Measurements from ENCODE around the gene ITGB2. TPM values are rescaled to one million over a fixed set of nuclear protein-coding genes. Genes with fewer than 3 reads are reported as not detected.
A peak's percentile ranks its signal among the peaks of the same experiment; 100 is the strongest.

ITGB2 gene
- total RNA-seq, 1 experiment from 2014 or later = 1.5 TPM

DNA sequence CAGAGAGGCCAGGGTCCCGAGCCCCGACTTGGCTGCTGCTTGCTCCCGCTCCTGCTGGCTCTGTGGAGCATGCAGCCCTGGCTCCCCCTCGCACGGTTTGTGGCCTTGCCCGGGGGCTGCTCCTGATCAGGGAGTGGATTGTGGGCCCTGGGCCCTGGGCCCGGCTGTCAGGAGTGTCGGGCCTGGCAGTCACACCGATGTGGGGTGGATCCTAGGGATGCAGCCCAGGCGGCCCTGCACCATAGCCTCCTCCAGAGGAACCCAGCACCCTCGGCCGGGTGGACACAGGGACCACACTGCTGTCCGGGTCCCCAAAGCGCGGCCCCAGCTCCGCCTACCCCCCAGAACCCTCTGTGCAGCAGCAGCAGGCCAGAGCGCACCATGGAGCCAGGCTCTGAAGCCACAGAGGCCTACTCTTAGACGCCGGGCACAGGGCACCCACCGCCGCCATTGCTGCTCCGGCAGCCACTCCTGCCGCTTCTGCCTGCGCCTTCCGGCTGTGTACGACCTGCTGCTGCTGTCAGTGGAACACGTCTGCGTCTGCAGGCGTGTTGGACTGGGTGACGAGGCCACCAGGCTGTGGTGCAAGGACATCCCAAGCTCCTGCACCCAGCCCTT lies 28.6 kb upstream of the ITGB2 start:
- ATAC-seq = peak; percentile 23
- H4K20me1 ChIP-seq (ENCODE audit: insufficient read depth) = no peaks in the 10 kb centered on the region
- no peaks in the 10 kb centered on the region; a peak in 1 of 4 replicates for H3K4me1 ChIP-seq (ENCODE audit: control insufficient read depth in 1 of 2, insufficient read depth in 2 of 2, low read length in 2 of 2)
- RAD21 ChIA-PET (ENCODE audit: low non-redundant PET in 1 of 2, low total read pairs in 2 of 2, uncharacterized antibody in 2 of 2, unreplicated experiment in 2 of 2) = interaction anchor here (0.7 to 1.4 kb wide), 2 partner anchors 28 to 179 kb away, joined by 3 to 8 read pairs; no protein-coding TSS in a partner anchor
- H2AFZ ChIP-seq (ENCODE audit: low read depth, low read length, poor library complexity, severe bottlenecking) = no peak overlapping the region
- no TSS peak for BruUV-seq (replicated peaks)
- no peaks in the 10 kb centered on the region for H3K9me3 ChIP-seq (ENCODE audit: control insufficient read depth in 1 of 2, insufficient read depth in 1 of 2, low read depth in 1 of 2, low read length in 2 of 2)
- H3K36me3 ChIP-seq (ENCODE audit: control insufficient read depth in 1 of 2, insufficient read depth in 2 of 2, low read length in 2 of 2) = peaks cover 7 to 24% of the 10 kb centered on the region in 2 experiments; a peak in 3 of 4 replicates
- DNase-seq (ENCODE audit: low read depth, low spot score) = no peak
- TF ChIP-seq POLR2A (IDR thresholded peaks at IDR 0.05; ENCODE audit: borderline replicate concordance, extremely low read depth, insufficient read depth, insufficient read length) = no peak
- peak; percentile 29; the same call in 1 of the 2 replicates for TF ChIP-seq ZFX (IDR thresholded peaks at IDR 0.05)
- no peak for TF ChIP-seq EZH2phosphoT487 (IDR thresholded peaks at IDR 0.05; ENCODE audit: borderline replicate concordance)
- no peak for TF ChIP-seq EGR1 (IDR thresholded peaks at IDR 0.05; ENCODE audit: low read depth)
- TF ChIP-seq RAD21 (IDR thresholded peaks at IDR 0.05; ENCODE audit: low read depth) = no peak
- no peak overlapping the region for H3K4me2 ChIP-seq (ENCODE audit: low read length)
- CTCF ChIA-PET = interaction anchor here (0.9 to 6.4 kb wide), 5 partner anchors 57 to 191 kb away, joined by 3 to 54 read pairs (median 7); no protein-coding TSS in a partner anchor
- H3K9ac ChIP-seq (ENCODE audit: low read length) = no peak overlapping the region
- intact Hi-C loops (cut with micrococcal nuclease) = loop anchor here (1.0 kb wide), 1 partner anchor 179 kb away; no protein-coding TSS in a partner anchor
- no peak overlapping the region for H3K27ac ChIP-seq (ENCODE audit: low read depth, low read length)
- peaks cover 96% of the 10 kb centered on the region for H3K79me2 ChIP-seq (ENCODE audit: insufficient read depth, low read length)
- no peaks in the 10 kb centered on the region for H3K27me3 ChIP-seq (ENCODE audit: insufficient read depth, low read length)
- no peak overlapping the region for H3K4me3 ChIP-seq (replicated peaks in 1 of 2; ENCODE audit: low read depth in 1 of 2, low read length in 2 of 2)
- H3K9me2 ChIP-seq (ENCODE audit: insufficient read depth) = no peaks in the 10 kb centered on the region
- POLR2A ChIA-PET = interaction anchor here (0.8 kb wide), 1 partner anchor 179 kb away, joined by 3 read pairs; no protein-coding TSS in a partner anchor

DNA sequence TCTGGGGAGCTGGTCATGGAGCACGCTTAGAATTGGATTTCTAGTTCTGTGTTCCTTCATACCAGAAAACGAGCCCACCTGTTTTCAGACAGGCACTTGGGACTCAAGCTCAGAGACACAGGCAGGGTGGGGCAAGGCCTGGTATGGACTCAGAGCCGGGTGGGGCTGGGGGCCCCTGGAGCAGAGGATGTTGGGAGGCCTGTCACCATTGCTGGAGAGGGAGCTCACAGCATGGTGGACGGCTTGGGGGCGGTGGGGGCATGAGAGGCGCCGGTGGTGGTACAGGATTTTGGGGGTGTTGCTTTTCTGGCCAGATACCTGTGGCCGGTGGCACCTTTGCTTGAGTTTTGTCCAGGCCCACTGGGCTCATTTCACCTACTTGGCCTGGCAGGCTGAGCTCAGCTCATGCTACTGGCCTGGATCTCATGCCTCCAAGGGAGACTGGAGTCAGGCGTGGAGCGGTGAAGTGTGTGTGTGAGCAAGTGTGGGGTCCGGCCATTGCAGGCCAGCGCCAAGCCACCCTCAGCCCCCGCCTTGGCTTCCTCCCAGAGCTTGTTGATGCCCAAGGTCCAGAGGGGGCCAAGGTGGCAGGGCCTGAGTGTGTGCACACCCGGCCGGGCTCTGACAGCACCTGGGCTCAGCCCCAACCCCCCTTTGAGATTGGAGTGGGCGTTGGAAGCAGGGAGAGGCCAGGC lies 27.9 kb upstream of the ITGB2 start:
- Histone ChIP-seq H3K4me3 (replicated peaks in 1 of 2; ENCODE audit: low read depth in 1 of 2, low read length in 2 of 2) (no peak overlapping the region), H3K4me2 (ENCODE audit: low read length) (no peak overlapping the region), H3K27ac (ENCODE audit: low read depth, low read length) (no peak overlapping the region), H3K27me3 (ENCODE audit: insufficient read depth, low read length) (no peaks in the 10 kb centered on the region), H4K20me1 (ENCODE audit: insufficient read depth) (no peaks in the 10 kb centered on the region), H3K9me3 (ENCODE audit: control insufficient read depth in 1 of 2, insufficient read depth in 1 of 2, low read depth in 1 of 2, low read length in 2 of 2) (no peaks in the 10 kb centered on the region), H3K9ac (ENCODE audit: low read length) (no peak overlapping the region), H3K79me2 (ENCODE audit: insufficient read depth, low read length) (peaks cover 96% of the 10 kb centered on the region), H3K36me3 (ENCODE audit: control insufficient read depth in 1 of 2, insufficient read depth in 2 of 2, low read length in 2 of 2) (peaks cover 12 to 31% of the 10 kb centered on the region in 2 experiments), H2AFZ (ENCODE audit: low read depth, low read length, poor library complexity, severe bottlenecking) (no peak overlapping the region), H3K4me1 (ENCODE audit: control insufficient read depth in 1 of 2, insufficient read depth in 2 of 2, low read length in 2 of 2) (no peaks in the 10 kb centered on the region; a peak in 1 of 4 replicates), H3K9me2 (ENCODE audit: insufficient read depth) (no peaks in the 10 kb centered on the region)
- BruUV-seq (replicated peaks) = no TSS peak
- intact Hi-C loops (cut with micrococcal nuclease) = loop anchor here (1.0 kb wide), 1 partner anchor 180 kb away; no protein-coding TSS in a partner anchor
- CTCF ChIA-PET = interaction anchor here (0.7 to 6.4 kb wide), 6 partner anchors 9 to 342 kb away, joined by 3 to 54 read pairs (median 16); no protein-coding TSS in a partner anchor
- no peak for ATAC-seq
- RAD21 ChIA-PET (ENCODE audit: low non-redundant PET in 1 of 2, low total read pairs in 2 of 2, uncharacterized antibody in 2 of 2, unreplicated experiment in 2 of 2) = no interaction called here
- DNase-seq (ENCODE audit: low read depth, low spot score) = no peak
- POLR2A ChIA-PET = no interaction called here
- no peak for TF ChIP-seq FOSL1 (IDR thresholded peaks at IDR 0.05; ENCODE audit: low read depth)
- no peak for TF ChIP-seq EGR1 (IDR thresholded peaks at IDR 0.05; ENCODE audit: low read depth)
- no peak for TF ChIP-seq EZH2 (IDR thresholded peaks at IDR 0.05)
- no peak for TF ChIP-seq POLR2A (IDR thresholded peaks at IDR 0.05; ENCODE audit: borderline replicate concordance, extremely low read depth, insufficient read depth, insufficient read length)
- TF ChIP-seq CBX3 (IDR thresholded peaks at IDR 0.05; ENCODE audit: low read depth) = no peak
- no peak for TF ChIP-seq SP1 (IDR thresholded peaks at IDR 0.05; ENCODE audit: low read depth)
- no peak for TF ChIP-seq POLR2AphosphoS5 (IDR thresholded peaks at IDR 0.05; ENCODE audit: low read depth, low read length)
- TF ChIP-seq RAD21 (IDR thresholded peaks at IDR 0.05; ENCODE audit: low read depth) = no peak
- no peak for TF ChIP-seq ZNF274 (IDR thresholded peaks at IDR 0.05; ENCODE audit: low read depth, low read length)
- TF ChIP-seq ZFX (IDR thresholded peaks at IDR 0.05) = no peak
- TF ChIP-seq EZH2phosphoT487 (IDR thresholded peaks at IDR 0.05; ENCODE audit: borderline replicate concordance) = no peak
- TF ChIP-seq JUND (IDR thresholded peaks at IDR 0.05) = no peak
- no peak for TF ChIP-seq TCF7L2 (IDR thresholded peaks at IDR 0.05; ENCODE audit: borderline replicate concordance, extremely low read depth, insufficient read depth, insufficient read length)
- TF ChIP-seq, protein P1, sequence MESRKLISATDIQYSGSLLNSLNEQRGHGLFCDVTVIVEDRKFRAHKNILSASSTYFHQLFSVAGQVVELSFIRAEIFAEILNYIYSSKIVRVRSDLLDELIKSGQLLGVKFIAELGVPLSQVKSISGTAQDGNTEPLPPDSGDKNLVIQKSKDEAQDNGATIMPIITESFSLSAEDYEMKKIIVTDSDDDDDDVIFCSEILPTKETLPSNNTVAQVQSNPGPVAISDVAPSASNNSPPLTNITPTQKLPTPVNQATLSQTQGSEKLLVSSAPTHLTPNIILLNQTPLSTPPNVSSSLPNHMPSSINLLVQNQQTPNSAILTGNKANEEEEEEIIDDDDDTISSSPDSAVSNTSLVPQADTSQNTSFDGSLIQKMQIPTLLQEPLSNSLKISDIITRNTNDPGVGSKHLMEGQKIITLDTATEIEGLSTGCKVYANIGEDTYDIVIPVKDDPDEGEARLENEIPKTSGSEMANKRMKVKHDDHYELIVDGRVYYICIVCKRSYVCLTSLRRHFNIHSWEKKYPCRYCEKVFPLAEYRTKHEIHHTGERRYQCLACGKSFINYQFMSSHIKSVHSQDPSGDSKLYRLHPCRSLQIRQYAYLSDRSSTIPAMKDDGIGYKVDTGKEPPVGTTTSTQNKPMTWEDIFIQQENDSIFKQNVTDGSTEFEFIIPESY (IDR thresholded peaks at IDR 0.05; ENCODE audit: extremely low read depth, insufficient replicate concordance, low read length) = no peak
- TF ChIP-seq CEBPB (IDR thresholded peaks at IDR 0.05; ENCODE audit: low read depth) = no peak
- TF ChIP-seq, protein P2, sequence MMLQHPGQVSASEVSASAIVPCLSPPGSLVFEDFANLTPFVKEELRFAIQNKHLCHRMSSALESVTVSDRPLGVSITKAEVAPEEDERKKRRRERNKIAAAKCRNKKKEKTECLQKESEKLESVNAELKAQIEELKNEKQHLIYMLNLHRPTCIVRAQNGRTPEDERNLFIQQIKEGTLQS (IDR thresholded peaks at IDR 0.05) = no peak
